Endothelial cell of umbilical vein (primary cell): ENCODE data around the gene STT3B.

ENCODE experiments used
- CTCF ChIP-seq, 2 donors: IDR thresholded peaks; 1 replicate in 1 of 2; 2 replicates in 1 of 2; pipeline ENCODE4 v1.5.1; 2011; ENCODE audit warnings: low read length in 2 of 2, mild to moderate bottlenecking in 2 of 2, moderate library complexity in 2 of 2, control low read depth in 1 of 2, inconsistent platforms in 1 of 2, low read depth in 1 of 2; ENCODE audit not compliant: insufficient read depth in 1 of 2; ENCODE audit errors: extremely low read depth in 1 of 2
- POLR2AphosphoS5 ChIP-seq: IDR thresholded peaks from 2 replicates; pipeline ENCODE4 v1.6.1; 2012; ENCODE audit warnings: low read depth, mild to moderate bottlenecking, control low read depth, low read length, moderate library complexity; ENCODE audit not compliant: insufficient read depth

- TF ChIP-seq POLR2AphosphoS5 (no peak), CTCF (IDR thresholded peaks at IDR 0.05; ENCODE audit: extremely low read depth in 1 of 2, insufficient read depth in 1 of 2, low read depth in 1 of 2, low read length in 2 of 2) (no peak)
Observed at GRCh38 chr3:31671451-31671850, 138.7 kb downstream of the STT3B start.
